ENCODE data around the gene ZIC5.
"Not testable (repeated sequence)": the region's sequence is repeated elsewhere in the genome, so short reads cannot be mapped to it uniquely, and the experiment has no call there.

The ZIC5 gene

GRCh38 chr13:99959540-99960230 lies 11.9 kb downstream of the ZIC5 start:
- DNase-seq: no peak

DNA sequence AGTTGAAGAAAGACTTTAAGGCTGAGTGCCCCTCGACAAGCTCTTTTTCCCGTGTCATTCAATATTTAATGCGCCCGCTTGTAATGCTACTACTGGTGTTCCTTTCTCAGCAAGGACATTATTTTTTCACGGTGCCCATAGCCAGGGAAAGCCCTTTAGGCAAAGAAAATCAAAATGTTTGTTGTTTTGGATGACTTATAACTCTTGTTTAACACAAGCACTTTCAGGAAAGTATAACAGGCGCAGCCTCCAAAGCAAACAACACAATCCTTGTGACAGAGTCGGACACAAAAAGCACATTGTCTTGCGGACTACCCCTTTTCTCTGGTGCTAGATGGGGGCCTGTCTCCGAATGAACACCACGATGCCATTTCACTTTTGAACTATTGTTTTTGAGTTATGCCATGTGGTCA lies 12.4 kb downstream of the ZIC5 start:
- no peak for DNase-seq

GRCh38 chr13:99958406-99959126 lies 13.0 kb downstream of the ZIC5 start:
- DNase-seq: no peak

GRCh38 chr13:99956473-99957349 lies 14.9 kb downstream of the ZIC5 start:
- no peak for DNase-seq

- DNase-seq: no peak
Measured at GRCh38 chr13:99955747-99956472, 15.7 kb downstream of the ZIC5 start.

- no peak for DNase-seq
Measured at GRCh38 chr13:99955107-99955746, 16.3 kb downstream of the ZIC5 start.

GRCh38 chr13:99953138-99953755 lies 18.3 kb downstream of the ZIC5 start:
- no peak for DNase-seq

- not testable (repeated sequence) for DNase-seq
Measured at GRCh38 chr13:99951666-99952065, 19.9 kb downstream of the ZIC5 start.

- no peak for DNase-seq
Measured at GRCh38 chr13:99949679-99950413, 21.7 kb downstream of the ZIC5 start.

- no peak for DNase-seq
Measured at GRCh38 chr13:99948907-99949678, 22.5 kb downstream of the ZIC5 start.

- no peak for DNase-seq
Measured at GRCh38 chr13:99948411-99948810, 23.2 kb downstream of the ZIC5 start.

DNA sequence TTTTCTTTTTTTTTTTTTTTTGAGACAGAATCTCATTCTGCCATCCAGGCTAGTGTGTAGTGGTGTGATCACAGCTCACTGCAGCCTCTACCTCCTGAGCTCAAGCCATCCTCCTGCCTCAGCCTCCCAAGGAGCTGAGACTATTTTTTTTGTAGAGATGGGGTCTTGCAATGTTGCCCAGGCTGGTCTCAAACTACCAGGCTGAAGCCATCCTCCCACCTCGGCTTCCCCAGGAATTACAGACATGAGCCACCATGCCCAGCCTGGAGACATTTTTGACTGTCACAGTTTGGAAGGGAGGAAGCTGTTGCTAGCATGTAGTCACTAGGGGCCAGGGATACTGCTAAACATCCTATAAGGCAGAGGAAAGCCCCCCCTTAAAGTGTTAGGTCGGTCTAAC lies 23.9 kb downstream of the ZIC5 start:
- no peak for DNase-seq

- DNase-seq: not testable (repeated sequence)
Measured at GRCh38 chr13:99945515-99945914, 26.1 kb downstream of the ZIC5 start.

DNA sequence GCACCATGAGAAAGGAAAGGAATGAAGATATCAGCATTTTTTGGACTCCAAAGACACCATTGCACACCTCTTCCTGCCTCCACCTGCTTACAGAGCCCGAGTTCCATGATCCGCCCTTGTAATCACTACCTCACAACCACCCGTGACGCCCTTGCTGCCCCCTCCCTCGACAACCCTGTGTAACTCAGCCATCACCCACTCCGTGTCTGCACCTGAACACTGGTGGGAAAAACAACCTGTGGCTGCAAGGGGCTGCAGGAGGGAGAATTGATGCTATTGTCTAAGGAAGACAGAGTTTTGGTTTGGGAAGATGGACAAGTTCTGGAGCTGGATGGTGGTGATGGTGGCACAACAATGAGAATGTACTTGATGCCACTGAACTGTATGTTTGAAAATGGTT lies 27.0 kb downstream of the ZIC5 start:
- DNase-seq: no peak

DNA sequence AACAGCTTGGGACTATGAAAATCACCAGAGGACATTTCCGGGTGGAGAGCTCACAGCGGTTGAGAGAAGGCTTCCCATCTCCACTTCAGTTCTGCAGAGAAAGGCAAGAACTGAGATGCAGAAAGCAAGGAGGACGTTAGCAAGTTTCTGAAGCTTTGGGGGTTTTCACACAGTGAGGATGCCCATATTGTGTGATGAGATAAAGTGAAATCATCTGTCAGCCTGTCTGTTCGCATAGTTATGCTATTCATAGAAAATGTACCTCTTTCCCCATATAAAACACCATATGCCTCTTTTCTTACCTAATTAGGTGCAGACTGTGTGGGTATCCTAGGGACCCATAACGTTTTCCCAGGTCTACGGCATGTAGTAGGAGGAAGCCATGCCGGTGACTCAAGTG lies 27.5 kb downstream of the ZIC5 start:
- no peak for DNase-seq

DNA sequence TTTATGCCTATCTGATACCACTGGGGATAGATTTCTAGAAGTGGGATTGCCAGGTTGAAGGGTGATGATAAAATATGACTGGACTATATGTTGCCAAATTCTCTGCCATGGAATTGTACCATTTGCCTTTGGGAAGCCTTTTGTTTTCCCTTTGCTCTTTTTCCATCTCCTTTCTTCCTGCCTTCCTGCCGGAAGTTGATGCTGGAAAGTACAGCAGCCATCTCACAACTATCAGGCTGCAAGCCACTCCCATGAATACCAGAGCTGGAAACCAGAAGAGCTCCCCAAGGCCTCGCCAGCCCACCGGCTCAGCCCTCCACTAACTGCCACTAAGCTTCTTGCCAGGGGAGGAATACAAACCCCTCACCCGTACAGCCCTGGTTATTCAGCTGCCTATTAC lies 29.7 kb downstream of the ZIC5 start:
- DNase-seq: no peak

DNA sequence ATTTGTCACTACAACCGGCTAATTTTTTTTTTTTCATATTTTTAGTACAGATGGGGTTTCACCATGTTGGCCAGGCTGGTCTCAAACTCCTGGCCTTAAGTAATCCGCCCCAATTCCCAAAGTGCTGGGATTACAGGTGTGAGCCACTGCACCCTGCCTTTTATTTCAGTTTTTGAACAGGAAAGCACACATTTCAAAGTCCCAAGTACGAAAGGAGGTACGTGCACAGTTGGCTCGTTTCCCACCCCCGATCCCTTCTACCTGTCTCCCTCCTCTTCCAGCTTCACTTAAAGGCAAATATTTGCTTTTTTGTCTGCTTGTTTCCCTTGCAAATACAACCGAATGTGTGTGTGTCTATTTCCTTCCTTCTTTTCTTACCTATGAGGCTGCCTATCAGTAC lies 30.5 kb downstream of the ZIC5 start:
- no peak for DNase-seq

DNA sequence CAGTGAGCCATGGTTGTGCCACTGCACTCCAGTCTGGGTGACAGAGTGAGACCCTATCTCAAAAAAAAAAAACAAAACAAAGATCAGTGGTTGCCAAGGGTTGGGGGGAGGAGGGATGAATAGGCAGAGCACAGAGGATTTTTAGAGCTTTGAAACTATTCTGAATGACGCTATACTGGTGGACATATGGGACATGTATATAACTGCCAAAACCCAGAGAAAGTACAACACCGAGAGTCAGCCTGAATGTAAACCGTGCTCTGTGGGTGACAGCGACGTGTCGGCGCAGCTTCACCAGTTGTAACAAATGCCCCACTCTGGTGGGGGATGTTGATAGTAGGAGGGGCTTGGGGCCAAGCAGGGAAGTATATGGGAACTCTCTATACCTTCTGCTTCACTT lies 32.9 kb downstream of the ZIC5 start:
- no peak for DNase-seq

DNA sequence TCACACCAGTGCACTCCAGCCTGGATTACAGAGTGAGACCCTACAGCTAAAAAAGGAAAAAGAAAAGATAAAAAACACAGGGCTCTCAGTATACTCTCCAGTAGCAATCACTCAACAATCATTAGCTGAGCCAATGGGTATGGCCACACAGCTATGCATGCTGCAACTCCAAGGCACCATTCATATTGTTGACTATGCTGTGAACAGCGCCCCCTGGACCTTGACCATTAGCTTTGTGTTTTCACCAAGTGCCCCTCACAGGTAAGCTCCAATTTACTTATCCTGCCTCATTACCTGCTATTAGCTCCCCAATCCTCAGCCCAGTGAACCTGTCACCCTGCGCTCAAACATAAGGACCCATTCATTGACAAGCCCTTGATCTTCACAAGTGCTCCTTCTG lies 35.8 kb downstream of the ZIC5 start:
- no peak for DNase-seq

GRCh38 chr13:99932912-99933311 lies 38.7 kb downstream of the ZIC5 start:
- DNase-seq: no peak
